HG02763 (cell line): ENCODE measurements around the gene CRP.
"Not testable (repeated sequence)": the region's sequence is repeated elsewhere in the genome, so short reads cannot be mapped to it uniquely, and the experiment has no call there.

Experiments
- ATAC-seq: cut with Tn5 transposase; IDR thresholded peaks from one replicate; pipeline ENCODE4 v1.9.1; 2021; ENCODE audit warnings: mild to moderate bottlenecking, moderate library complexity; ENCODE audit not compliant: unreplicated experiment

The CRP gene, protein sequence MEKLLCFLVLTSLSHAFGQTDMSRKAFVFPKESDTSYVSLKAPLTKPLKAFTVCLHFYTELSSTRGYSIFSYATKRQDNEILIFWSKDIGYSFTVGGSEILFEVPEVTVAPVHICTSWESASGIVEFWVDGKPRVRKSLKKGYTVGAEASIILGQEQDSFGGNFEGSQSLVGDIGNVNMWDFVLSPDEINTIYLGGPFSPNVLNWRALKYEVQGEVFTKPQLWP

DNA sequence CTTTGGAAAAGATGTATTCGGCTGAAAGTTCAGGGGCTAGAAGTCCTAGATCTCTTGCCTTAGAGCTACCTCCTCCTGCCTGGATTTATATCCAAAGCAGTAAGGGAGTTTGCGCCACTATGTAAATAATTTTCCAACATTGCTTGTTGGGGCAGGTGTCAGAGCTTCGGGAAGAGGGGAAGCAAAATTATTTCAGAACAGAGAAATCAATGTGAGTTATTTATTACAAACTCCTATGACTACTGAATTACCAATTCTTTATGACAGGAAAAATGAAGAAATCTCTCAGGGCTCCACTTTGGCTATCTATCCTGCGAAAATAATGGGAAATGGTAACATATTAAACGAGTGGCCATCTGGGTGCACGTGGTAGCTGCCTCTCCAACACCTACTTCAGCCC is at the start of gene CRP:
TSS of gene CRP (minus strand) at position 61 of the 400 bp plus-strand sequence. CDS start 104 bp downstream, outside the sequence.
- no peak for ATAC-seq

DNA sequence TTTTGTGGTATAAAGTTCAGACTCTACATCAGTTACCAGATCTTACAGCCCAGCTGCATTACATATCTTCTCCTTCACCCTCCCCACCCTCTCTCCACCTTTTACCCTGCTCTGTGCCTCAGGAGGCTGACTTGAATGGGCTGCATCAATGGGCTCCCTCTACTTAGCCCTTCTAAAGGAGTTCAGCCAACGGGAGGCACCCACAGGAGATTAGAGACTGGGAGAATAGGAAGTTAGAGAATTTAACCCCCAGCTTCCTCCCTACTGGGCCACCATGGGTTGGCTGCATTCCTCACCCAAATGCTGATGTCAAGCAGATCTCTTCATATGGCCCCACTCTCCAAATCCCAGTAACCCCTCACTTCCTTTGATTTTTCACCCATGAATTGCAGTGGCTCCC is 49.3 kb upstream of the CRP start:
- no peak for ATAC-seq

DNA sequence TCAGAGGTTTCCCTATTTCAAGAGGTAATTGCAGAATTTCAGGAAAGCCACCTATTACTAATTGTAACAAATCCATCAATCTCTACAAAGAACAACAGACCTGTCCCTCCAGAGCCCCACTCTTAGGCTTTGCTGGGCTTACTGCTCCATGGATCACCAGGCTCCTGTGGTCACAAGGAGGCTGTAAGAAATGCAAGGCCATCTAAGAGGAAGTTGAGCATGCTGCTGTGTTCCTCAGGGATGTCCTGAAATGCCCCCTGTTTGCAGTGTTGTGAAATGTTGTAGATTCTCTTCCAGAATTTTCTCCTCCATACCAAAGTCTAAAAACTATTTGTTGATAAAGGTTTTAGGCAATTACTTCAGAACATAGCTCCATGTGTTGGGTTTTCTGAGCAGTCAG is 42.0 kb upstream of the CRP start:
- ATAC-seq, result no peak

DNA sequence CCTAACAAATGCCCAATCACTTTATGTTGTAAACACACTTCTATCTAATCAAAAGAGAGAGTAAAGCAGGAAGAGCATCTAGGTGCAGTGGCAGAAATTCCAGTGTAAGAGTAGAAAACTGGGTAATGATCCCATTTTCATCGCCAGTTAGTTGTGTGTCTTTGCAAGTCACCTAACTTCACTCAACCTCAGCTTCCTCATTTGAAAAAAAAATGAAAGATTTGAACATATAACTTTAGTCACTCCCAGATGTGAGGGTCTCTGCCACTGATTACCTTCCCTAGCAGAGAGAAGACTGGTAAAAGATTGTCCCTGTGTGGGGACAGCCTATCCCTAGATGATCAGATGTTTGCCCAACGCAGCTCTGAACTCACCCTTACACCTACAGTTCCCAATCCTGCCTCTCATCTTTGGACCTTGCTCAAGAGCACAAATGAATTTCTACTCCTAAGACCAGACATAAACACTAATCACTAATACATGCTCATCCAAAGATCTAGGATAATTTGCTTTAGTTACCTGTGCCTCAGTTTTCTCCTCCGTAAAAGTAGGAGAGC is 41.1 kb upstream of the CRP start:
- ATAC-seq, result no peak

DNA sequence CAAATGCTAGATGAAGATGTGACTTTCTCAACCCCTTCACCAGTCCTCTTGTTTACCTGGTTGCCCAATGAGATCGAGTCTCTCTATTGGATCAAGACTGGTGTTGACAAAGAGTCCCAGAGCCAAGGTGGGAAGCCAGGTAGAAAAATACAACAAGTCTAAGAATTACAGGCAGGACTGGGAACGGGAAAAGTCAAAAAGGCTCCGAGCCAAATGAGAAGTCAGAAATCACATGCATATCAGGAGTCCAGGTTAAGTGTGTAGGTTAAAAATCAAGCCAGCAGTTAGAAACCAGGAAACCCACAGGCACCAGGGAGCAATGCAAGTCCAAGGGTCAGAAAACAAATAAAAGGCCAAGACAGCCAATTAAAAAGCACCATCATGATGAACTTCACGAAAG is 39.0 kb upstream of the CRP start:
- ATAC-seq, result no peak

GRCh38 chr1:159752135-159752580 is 37.8 kb upstream of the CRP start:
- no peak for ATAC-seq

GRCh38 chr1:159751031-159751430 is 36.6 kb upstream of the CRP start:
- no peak for ATAC-seq

DNA sequence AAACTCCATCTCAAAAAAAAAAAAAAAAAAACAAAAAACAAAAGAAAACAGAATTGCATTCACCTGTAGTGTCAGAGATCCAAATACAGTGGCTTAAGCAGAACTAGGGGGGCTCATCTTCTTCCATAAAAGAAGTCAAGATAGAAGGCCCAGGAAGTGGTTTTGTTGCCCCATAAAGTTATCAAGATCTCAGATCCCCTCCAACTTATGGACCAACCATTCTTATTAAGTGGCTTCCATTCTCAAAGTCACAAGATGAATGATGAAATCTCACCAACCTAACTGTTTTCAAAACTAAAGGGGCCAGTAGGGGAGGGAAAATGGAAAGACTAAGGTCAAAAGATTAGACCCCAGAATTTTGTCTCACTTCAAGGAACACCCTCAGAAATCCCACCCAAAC is 36.2 kb upstream of the CRP start:
- ATAC-seq, result no peak

DNA sequence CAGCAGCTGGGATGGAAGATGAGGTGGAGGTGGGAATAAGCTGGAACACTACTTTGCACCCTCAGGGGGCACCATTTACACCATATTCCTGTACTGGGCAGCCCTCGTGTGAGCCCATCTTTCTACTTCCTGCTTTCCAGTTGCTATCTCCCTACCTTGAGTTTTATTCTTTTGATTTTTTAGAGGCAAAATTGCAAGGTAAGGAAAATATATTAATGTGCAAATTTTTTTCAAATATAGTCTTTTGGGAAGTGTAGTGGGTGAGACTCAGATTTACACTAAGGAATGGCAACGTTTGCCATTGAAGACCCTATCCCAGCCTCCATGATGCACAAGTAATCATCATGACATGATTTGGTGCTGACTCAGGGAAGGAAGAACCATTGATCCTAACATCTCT is 35.2 kb upstream of the CRP start:
- ATAC-seq, result no peak

GRCh38 chr1:159748370-159748769 is 34.0 kb upstream of the CRP start:
- no peak for ATAC-seq

DNA sequence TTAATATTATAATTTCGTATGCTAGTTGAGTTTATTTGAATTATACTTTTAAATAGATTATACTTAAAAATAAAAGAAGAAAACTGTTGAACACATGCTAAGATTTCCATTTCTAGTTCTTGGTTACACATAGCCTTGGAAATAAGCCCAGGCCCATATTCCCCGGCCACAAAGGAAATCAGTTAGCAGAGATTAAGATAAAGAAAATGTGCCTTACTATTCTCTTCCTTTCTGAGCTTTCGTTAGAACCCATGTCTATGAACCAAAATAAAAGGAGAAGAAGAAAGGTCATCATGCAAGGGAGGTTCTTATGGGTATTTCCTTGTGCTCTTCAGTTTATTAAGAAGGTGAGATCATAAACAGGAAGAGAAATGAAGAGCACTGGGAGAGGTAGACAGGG is 32.3 kb upstream of the CRP start:
- no peak for ATAC-seq

DNA sequence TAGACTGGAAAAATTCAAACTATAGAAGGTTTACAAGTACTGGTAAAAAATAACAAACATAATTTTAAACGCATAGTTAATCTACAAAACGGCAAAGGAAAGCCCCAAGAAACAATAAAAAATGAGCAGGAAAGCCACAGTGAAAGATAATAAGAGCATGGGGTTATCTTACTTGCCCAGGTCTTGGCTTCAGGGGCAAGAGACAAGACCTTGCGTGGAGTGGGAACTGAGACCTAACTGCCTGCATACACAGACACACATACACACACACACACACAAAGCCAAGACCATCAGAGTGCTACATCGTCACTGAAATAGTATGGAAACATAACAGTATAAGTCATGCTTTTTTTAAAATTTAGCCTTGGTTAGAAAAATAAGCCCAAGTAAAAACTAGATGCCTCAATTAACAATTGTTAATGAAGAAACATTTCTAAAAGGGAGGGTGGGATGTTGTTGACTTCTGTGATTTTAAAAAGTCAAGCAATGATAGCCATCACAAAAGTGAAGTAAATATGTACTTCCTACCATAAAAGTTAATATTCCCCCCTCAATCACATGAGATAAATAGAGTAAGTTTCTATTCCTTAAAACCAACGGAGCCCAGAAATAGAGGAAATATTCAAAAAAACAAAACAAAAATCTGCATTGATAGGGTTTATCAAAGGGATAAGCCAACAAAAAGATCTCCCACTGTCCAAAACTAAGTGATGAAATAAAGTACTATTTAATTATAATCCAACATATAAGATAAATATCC is 29.4 kb upstream of the CRP start:
- ATAC-seq, result no peak

DNA sequence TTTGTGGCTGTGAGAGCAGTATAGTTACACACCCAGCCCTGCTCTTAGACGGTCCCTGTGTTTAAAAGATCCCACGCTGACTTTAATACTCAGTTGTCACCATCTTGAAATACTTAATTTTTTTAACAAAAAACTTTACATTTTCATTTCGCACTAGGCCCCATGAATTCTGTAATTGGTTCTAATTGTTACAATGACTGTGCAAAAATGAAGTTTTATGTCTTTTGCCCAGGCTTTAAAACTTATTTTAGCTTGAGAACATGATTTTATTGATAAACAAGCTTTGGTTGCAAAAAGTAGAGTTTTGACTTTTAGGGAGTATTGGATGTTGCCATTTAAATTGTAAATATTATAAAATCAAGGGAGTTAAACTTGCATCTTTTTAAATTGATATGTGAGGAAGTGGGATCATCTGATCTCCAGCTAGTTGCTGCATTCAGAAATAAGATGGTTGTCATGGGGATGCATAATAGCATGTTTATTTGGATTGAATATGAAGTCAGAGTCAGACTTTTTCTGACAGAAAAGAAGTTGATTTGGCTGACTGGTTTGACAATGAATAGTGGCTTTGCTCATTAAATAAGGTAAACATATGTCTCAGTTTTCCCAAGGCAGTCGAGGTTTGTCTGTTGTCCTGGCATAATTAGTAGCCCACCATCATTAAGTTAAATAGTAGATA is 23.0 kb upstream of the CRP start:
- no peak for ATAC-seq

- ATAC-seq, result not testable (repeated sequence)
These were observed 8.8 kb upstream of the CRP start for GRCh38 chr1:159723188-159723587.

DNA sequence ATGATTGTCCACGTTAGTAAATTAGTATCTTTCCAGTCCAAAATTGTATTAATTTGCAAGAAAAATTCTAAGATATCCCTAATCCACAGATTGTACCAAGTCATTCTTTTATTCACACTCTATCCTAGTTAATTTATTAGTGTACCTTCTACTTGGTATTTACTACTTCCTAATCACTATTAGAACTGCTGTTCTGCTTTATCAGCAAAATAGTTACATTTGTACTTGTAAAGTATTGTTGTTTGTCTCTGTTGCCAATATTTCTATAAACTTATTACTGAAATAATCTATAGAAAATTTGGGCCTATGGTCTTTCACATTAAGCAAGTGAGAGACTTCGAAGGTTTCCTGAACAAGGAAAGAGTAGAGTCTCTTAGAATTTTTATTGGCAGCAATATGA is 5.6 kb upstream of the CRP start:
- ATAC-seq, result no peak

DNA sequence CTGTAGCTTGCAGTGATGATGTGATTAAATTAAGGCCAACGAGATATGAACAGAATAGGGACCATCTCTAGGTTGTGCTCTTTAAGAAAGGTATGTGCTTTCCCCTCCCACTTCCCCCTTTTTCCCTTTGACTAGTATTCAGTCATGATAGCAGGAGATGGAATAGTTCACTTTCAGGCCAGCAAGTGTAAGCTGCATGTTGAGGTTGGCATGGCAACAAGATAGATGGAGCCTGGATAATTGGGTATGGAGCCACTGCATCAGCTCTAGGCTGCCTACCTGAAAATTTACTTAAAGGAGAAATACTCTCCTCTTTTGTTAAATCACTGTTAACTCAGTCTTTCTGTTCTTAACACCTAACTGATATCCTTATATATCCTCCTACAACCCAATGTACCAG is 1.5 kb upstream of the CRP start:
- no peak for ATAC-seq

DNA sequence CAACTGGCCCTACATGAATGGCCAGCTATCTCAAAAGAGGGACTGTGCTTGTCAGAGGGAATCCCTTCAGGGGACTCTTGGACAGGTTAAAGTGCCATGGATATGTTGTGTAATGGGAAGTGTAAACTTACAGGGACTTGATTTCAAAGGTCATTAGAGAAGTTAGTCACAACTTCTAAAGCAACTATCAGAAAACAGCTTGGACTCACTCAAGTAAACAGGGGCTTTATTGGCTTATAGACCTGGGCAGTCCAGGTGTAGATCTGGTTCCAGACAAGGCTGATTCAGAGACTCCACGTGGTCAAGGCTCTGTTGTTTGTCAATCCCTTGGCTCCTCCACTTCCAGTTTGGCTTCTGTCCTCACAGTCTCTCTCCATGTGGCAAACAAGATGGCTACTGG is 2.3 kb downstream of the CRP start:
- ATAC-seq, result no peak

- no peak for ATAC-seq
These were observed 6.7 kb downstream of the CRP start for GRCh38 chr1:159707472-159708260.

- no peak for ATAC-seq
These were observed 8.5 kb downstream of the CRP start for GRCh38 chr1:159705904-159706256.

GRCh38 chr1:159705251-159705903 is 9.0 kb downstream of the CRP start:
- ATAC-seq, result no peak

DNA sequence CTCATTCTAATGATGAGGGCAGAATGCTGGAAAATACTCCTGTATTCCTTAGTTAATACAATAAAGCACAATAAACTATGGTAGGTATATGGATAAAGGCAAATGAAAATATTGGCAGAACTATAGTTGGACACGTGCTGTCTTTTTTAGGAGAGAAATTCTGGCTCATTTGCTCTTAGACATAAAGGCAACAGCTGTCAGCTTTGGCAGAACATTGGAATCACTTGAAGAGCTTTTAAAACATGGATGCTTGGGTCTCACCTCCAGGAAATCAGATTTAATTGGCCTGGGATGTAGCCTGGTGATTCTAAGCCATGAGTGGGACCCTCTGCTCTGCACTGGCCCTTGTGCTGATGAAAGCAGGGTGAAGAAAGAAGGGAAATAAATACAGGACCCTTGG is 9.9 kb downstream of the CRP start:
- ATAC-seq, result no peak
